OCI-LY1 (cell line): ENCODE results near the gene CEP128.

Source experiments
- EZH2 ChIP-seq: fragments of 200-600 bp; sonication (generic), shearing (Covaris generic); IDR thresholded peaks from 2 replicates; pipeline ENCODE4 v1.8.0; 2017; ENCODE audit warnings: borderline replicate concordance, mixed run types, mild to moderate bottlenecking, antibody characterized with exemption, low read length, moderate library complexity, mixed read lengths
- TF ChIP-seq, protein P1 (sequence below): fragments of 200-600 bp; sonication (generic), shearing (Covaris generic); IDR thresholded peaks from 2 replicates; pipeline ENCODE4 v1.5.1; 2017; ENCODE audit warnings: mild to moderate bottlenecking, antibody characterized with exemption, low read length, moderate library complexity, mixed read lengths

DNA sequence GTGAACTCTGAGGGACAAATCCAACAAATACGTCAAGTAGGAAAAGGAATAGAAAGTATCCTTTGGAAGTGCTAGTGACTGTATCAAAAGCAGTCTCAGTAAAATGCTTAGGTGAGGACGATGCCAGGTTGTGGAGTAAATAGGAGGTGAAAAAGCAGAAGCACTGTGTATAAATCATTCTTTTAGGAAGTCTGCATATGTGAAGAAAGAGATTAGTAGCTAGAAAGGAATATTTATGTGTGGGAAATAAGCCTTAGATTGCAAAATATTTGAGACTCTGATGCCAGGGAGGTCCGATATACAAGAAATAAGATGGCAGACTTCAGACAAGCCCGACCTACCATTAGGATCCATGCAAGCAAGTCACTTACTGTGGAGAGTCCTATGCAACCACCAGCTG, 7.9 kb downstream of the CEP128 start:
- TF ChIP-seq, protein P1, sequence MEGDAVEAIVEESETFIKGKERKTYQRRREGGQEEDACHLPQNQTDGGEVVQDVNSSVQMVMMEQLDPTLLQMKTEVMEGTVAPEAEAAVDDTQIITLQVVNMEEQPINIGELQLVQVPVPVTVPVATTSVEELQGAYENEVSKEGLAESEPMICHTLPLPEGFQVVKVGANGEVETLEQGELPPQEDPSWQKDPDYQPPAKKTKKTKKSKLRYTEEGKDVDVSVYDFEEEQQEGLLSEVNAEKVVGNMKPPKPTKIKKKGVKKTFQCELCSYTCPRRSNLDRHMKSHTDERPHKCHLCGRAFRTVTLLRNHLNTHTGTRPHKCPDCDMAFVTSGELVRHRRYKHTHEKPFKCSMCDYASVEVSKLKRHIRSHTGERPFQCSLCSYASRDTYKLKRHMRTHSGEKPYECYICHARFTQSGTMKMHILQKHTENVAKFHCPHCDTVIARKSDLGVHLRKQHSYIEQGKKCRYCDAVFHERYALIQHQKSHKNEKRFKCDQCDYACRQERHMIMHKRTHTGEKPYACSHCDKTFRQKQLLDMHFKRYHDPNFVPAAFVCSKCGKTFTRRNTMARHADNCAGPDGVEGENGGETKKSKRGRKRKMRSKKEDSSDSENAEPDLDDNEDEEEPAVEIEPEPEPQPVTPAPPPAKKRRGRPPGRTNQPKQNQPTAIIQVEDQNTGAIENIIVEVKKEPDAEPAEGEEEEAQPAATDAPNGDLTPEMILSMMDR = no peak
- TF ChIP-seq EZH2 = no peak
